H1 (cell line): Measurements from ENCODE around the gene CADM1. TPM values are rescaled to one million over a fixed set of nuclear protein-coding genes. Genes with fewer than 3 reads are reported as not detected.

Experiments used
- CTCF ChIA-PET: fragments of 300-600 bp; sonication (Branson Sonifier 250); formaldehyde crosslinking; loops from one replicate; lab custom pipeline; 2021; ENCODE audit not compliant: partially characterized antibody; lab: Charles Lee
- POLR2A ChIA-PET: fragments of 300-600 bp; sonication (Branson Sonifier 250); formaldehyde crosslinking; loops from one replicate; lab custom pipeline; 2021; ENCODE audit warnings: inconsistent platforms; ENCODE audit not compliant: partially characterized antibody; lab: Charles Lee
- DNase-seq, 2 experiments: peaks; one replicate each; pipeline versions ENCODE4 v3.0.0 to v3.0.0-alpha.2; 2010 to 2022; ENCODE audit warnings: low spot score in 2 of 2, low read depth in 1 of 2, mixed read lengths in 1 of 2
- FAIRE-seq: peaks from 2 replicates; lab custom pipeline; 2011; peaks lifted over from hg19 to GRCh38; lab: Jason Lieb, UNC
- H2AFZ ChIP-seq: 2 replicates; pipeline ENCODE4 v1.8.1; 2012; ENCODE audit warnings: low read length, inconsistent platforms
- H2AK5ac ChIP-seq: 2 replicates; pipeline ENCODE4 v1.6.1; 2013; ENCODE audit warnings: low read depth, low read length
- H2BK120ac ChIP-seq: replicated peaks from 2 replicates; pipeline ENCODE3; 2013; ENCODE audit warnings: low read depth, low read length, inconsistent platforms
- H2BK12ac ChIP-seq: 2 replicates; pipeline ENCODE4 v1.6.1; 2013; ENCODE audit warnings: low read depth, low read length
- H2BK15ac ChIP-seq: 2 replicates; pipeline ENCODE4 v1.6.1; 2013; ENCODE audit warnings: low read length
- H2BK20ac ChIP-seq: 2 replicates; pipeline ENCODE4 v1.6.1; 2013; ENCODE audit warnings: low read length
- H2BK5ac ChIP-seq: 2 replicates; pipeline ENCODE4 v1.6.1; 2013; ENCODE audit warnings: low read depth, low read length
- H3K14ac ChIP-seq: 2 replicates; pipeline ENCODE4 v1.6.1; 2013; ENCODE audit warnings: inconsistent platforms; ENCODE audit not compliant: insufficient read length
- H3K18ac ChIP-seq: 2 replicates; pipeline ENCODE4 v1.6.1; 2013; ENCODE audit warnings: low read length; ENCODE audit errors: extremely low read depth
- H3K23ac ChIP-seq: 2 replicates; pipeline ENCODE4 v1.6.1; 2013; ENCODE audit warnings: inconsistent platforms; ENCODE audit not compliant: insufficient read length
- H3K23me2 ChIP-seq: 2 replicates; pipeline ENCODE4 v1.6.1; 2013; ENCODE audit warnings: low read depth, low read length
- H3K27ac ChIP-seq: 2 replicates; pipeline ENCODE4 v1.6.1; 2011; ENCODE audit warnings: low read depth, low read length, inconsistent platforms
- H3K27me3 ChIP-seq, 4 experiments: replicated peaks in 1 of 4; 1 replicate in 1 of 4; 2 replicates in 3 of 4; pipeline versions ENCODE4 v1.6.1 to v1.8.1; 2011 to 2013; ENCODE audit warnings: low read length in 3 of 4, mild to moderate bottlenecking in 3 of 4, inconsistent platforms in 2 of 4, mixed read lengths in 2 of 4, moderate library complexity in 1 of 4; ENCODE audit not compliant: control insufficient read depth in 3 of 4, insufficient read depth in 3 of 4; ENCODE audit errors: extremely low read depth in 1 of 4
- H3K36me3 ChIP-seq, 4 experiments: 2 replicates each; pipeline versions ENCODE4 v1.6.1 to v1.8.1; 2011 to 2013; ENCODE audit warnings: mild to moderate bottlenecking in 4 of 4, low read length in 3 of 4, moderate library complexity in 2 of 4, control low read depth in 1 of 4, inconsistent platforms in 1 of 4; ENCODE audit not compliant: insufficient read depth in 4 of 4, control insufficient read depth in 2 of 4
- H3K4ac ChIP-seq: replicated peaks from 2 replicates; pipeline ENCODE3; 2013; ENCODE audit warnings: low read length, low read depth, mixed read lengths, inconsistent platforms; ENCODE audit not compliant: insufficient read length
- H3K4me1 ChIP-seq, 4 experiments: replicated peaks in 1 of 4; 1 replicate in 1 of 4; 2 replicates in 3 of 4; pipeline versions ENCODE4 v1.6.1 to v1.8.1; 2011 to 2013; ENCODE audit warnings: low read length in 3 of 4, inconsistent platforms in 2 of 4, mixed read lengths in 1 of 4; ENCODE audit not compliant: insufficient read depth in 4 of 4, control insufficient read depth in 3 of 4
- H3K4me2 ChIP-seq, 2 experiments: 2 replicates each; pipeline versions ENCODE4 v1.6.1 to v1.8.1; 2011 to 2013; ENCODE audit warnings: low read depth in 2 of 2, low read length in 2 of 2, control low read depth in 1 of 2, inconsistent platforms in 1 of 2, mild to moderate bottlenecking in 1 of 2; ENCODE audit not compliant: insufficient read depth in 1 of 2
- H3K4me3 ChIP-seq, 4 experiments: fragments of 200-600, 300-600 bp in 1 of 4; sonication (generic), shearing (Covaris generic), sonication (Bioruptor Twin) in 1 of 4; 2 replicates each; pipeline versions ENCODE4 v1.5.1 to v1.8.1; 2011 to 2016; ENCODE audit warnings: low read length in 4 of 4, low read depth in 3 of 4, control low read depth in 2 of 4, inconsistent platforms in 2 of 4, mild to moderate bottlenecking in 2 of 4, mixed read lengths in 1 of 4, moderate library complexity in 1 of 4; ENCODE audit not compliant: insufficient read depth in 2 of 4; ENCODE audit errors: extremely low read depth in 1 of 4
- H3K56ac ChIP-seq: replicated peaks from 2 replicates; pipeline ENCODE3; 2013; ENCODE audit warnings: low read depth, mild to moderate bottlenecking, mixed read lengths, low read length, inconsistent platforms; ENCODE audit not compliant: insufficient read length
- H3K79me1 ChIP-seq: 2 replicates; pipeline ENCODE4 v1.6.1; 2013; ENCODE audit warnings: low read depth, low read length, control low read depth
- H3K79me2 ChIP-seq, 2 experiments: 2 replicates each; pipeline versions ENCODE4 v1.6.1 to v1.8.1; 2012 to 2013; ENCODE audit warnings: low read length in 2 of 2, mild to moderate bottlenecking in 2 of 2, inconsistent platforms in 1 of 2; ENCODE audit not compliant: insufficient read depth in 2 of 2, control insufficient read depth in 1 of 2
- H3K9ac ChIP-seq, 4 experiments: replicated peaks in 1 of 4; 1 replicate in 1 of 4; 2 replicates in 3 of 4; pipeline versions ENCODE4 v1.6.1 to v1.8.1; 2011 to 2013; ENCODE audit warnings: low read depth in 3 of 4, low read length in 3 of 4, control low read depth in 2 of 4, mild to moderate bottlenecking in 2 of 4, moderate library complexity in 2 of 4, inconsistent platforms in 1 of 4; ENCODE audit errors: extremely low read depth in 1 of 4
- H3K9me3 ChIP-seq, 2 experiments: 2 replicates each; pipeline versions ENCODE4 v1.6.1 to v1.8.1; 2012 to 2013; ENCODE audit warnings: mild to moderate bottlenecking in 2 of 2, moderate library complexity in 2 of 2, control low read depth in 1 of 2, inconsistent platforms in 1 of 2, low read depth in 1 of 2, low read length in 1 of 2, mixed read lengths in 1 of 2; ENCODE audit not compliant: insufficient read depth in 2 of 2
- H4K20me1 ChIP-seq, 2 experiments: replicated peaks in 1 of 2; 2 replicates each; pipeline versions ENCODE3 to v1.8.1; 2011 to 2013; ENCODE audit warnings: inconsistent platforms in 2 of 2, low read length in 2 of 2, mild to moderate bottlenecking in 1 of 2; ENCODE audit not compliant: insufficient read depth in 2 of 2, control insufficient read depth in 1 of 2
- H4K5ac ChIP-seq: 2 replicates; pipeline ENCODE4 v1.6.1; 2013; ENCODE audit warnings: low read length, low read depth, mixed read lengths, inconsistent platforms; ENCODE audit not compliant: insufficient read length
- H4K8ac ChIP-seq: 2 replicates; pipeline ENCODE4 v1.8.0; 2013; ENCODE audit warnings: mild to moderate bottlenecking, moderate library complexity, low read length, inconsistent platforms; ENCODE audit not compliant: insufficient read depth; ENCODE audit errors: extremely low read depth
- H4K91ac ChIP-seq: replicated peaks from 2 replicates; pipeline ENCODE3; 2013; ENCODE audit warnings: low read length, mixed read lengths, inconsistent platforms; ENCODE audit not compliant: insufficient read length
- BACH1 ChIP-seq: IDR thresholded peaks from 2 replicates; pipeline ENCODE4 v1.6.1; 2012; ENCODE audit warnings: low read length, improper control_type of control experiment
- CBX8 ChIP-seq: fragments of 300-800, 300-1000 bp; sonication (generic); IDR thresholded peaks from 2 replicates; pipeline ENCODE4 v1.7.1; 2016; ENCODE audit warnings: low read depth, low read length, borderline replicate concordance
- CEBPB ChIP-seq: IDR thresholded peaks from 2 replicates; pipeline ENCODE4 v1.6.1; 2012; ENCODE audit warnings: low read depth, low read length
- HDAC2 ChIP-seq, 2 experiments: fragments of 300-600 bp in 1 of 2; sonication (generic) in 1 of 2; IDR thresholded peaks; 2 replicates each; pipeline ENCODE4 v1.6.1; 2011 to 2012; ENCODE audit warnings: low read depth in 2 of 2, low read length in 2 of 2, mild to moderate bottlenecking in 2 of 2, moderate library complexity in 2 of 2, borderline replicate concordance in 1 of 2, inconsistent platforms in 1 of 2
- HDAC6 ChIP-seq: IDR thresholded peaks from one replicate; pipeline ENCODE4 v1.7.1; 2012; ENCODE audit warnings: low read depth, mild to moderate bottlenecking, inconsistent platforms, low read length, moderate library complexity
- JUND ChIP-seq: IDR thresholded peaks from 2 replicates; pipeline ENCODE4 v1.6.1; 2011; ENCODE audit warnings: mild to moderate bottlenecking, improper control_type of control experiment, low read length
- KDM1A ChIP-seq: fragments of 200-600, 300-600 bp; sonication (generic); IDR thresholded peaks from 2 replicates; pipeline ENCODE4 v1.7.1; 2016; ENCODE audit warnings: mild to moderate bottlenecking, low read length, borderline replicate concordance
- MAX ChIP-seq: IDR thresholded peaks from 2 replicates; pipeline ENCODE4 v1.6.1; 2012; ENCODE audit warnings: inconsistent platforms
- POLR2A ChIP-seq, 2 experiments: IDR thresholded peaks; 1 replicate in 1 of 2; 2 replicates in 1 of 2; pipeline ENCODE4 v1.6.1; 2011; ENCODE audit warnings: low read depth in 2 of 2, low read length in 2 of 2, mild to moderate bottlenecking in 2 of 2; ENCODE audit errors: control extremely low read depth in 1 of 2
- POLR2AphosphoS5 ChIP-seq: IDR thresholded peaks from 2 replicates; pipeline ENCODE4 v1.6.1; 2011; ENCODE audit warnings: low read depth, low read length
- SIN3A ChIP-seq, 2 experiments: IDR thresholded peaks in 1 of 2; conservative IDR thresholded peaks in 1 of 2; 2 replicates each; pipeline ENCODE4 v1.6.1; 2011 to 2012; ENCODE audit warnings: low read length in 2 of 2, improper control_type of control experiment in 1 of 2, low read depth in 1 of 2, mild to moderate bottlenecking in 1 of 2
- SIX5 ChIP-seq: IDR thresholded peaks from 2 replicates; pipeline ENCODE4 v1.6.1; 2011; ENCODE audit warnings: mild to moderate bottlenecking, low read depth, low read length
- SUZ12 ChIP-seq: fragments of 200-600 bp; sonication (generic); IDR thresholded peaks from 2 replicates; pipeline ENCODE4 v1.6.1; 2012; ENCODE audit warnings: mild to moderate bottlenecking, inconsistent platforms, low read length, moderate library complexity, mixed read lengths
- TAF7 ChIP-seq: optimal IDR thresholded peaks from 2 replicates; pipeline ENCODE3; 2011; ENCODE audit warnings: low read depth, mild to moderate bottlenecking, inconsistent platforms, low read length, moderate library complexity, borderline replicate concordance
- TEAD4 ChIP-seq: IDR thresholded peaks from 2 replicates; pipeline ENCODE4 v1.6.1; 2012; ENCODE audit warnings: low read depth, low read length, inconsistent platforms, mixed read lengths
- YY1 ChIP-seq: IDR thresholded peaks from 2 replicates; pipeline ENCODE4 v1.6.1; 2011; ENCODE audit warnings: low read depth, mild to moderate bottlenecking, low read length
- WGBS, 2 experiments: shearing (Covaris generic) in 1 of 2; methylation state at CpG; one replicate each; pipeline versions ENCODE4 v1.1.6 to v1.1.7; 2013 to 2015; ENCODE audit warnings: low lambda C conversion rate in 2 of 2, mixed read lengths in 2 of 2, inconsistent platforms in 1 of 2, low coverage in 1 of 2, missing lambda C conversion rate in 1 of 2; ENCODE audit not compliant: insufficient replicate concordance in 2 of 2, insufficient coverage in 1 of 2, insufficient read length in 1 of 2; ENCODE audit errors: extremely low coverage in 1 of 2, missing lambda C conversion rate in 1 of 2; 5-methylcytosine and 5-hydroxymethylcytosine counted together
- polyA plus RNA-seq, 7 experiments: library from polyadenylated mRNA; depleted of rRNA in 3 of 7; stranded (reverse) in 5 of 7; unstranded in 2 of 7; fragments of >200 nt in 5 of 7; fragments of 200-250 nt in 2 of 7; gene quantifications; 1 replicate in 5 of 7; 2 replicates in 1 of 7; 4 replicates in 1 of 7; pipeline versions ENCODE4 v1.2.1 to v1.2.3, GENCODE V29; 2011 to 2013; ENCODE audit warnings: missing spikeins in 2 of 7, mixed read lengths in 2 of 7
- total RNA-seq: library from RNA; stranded (reverse); fragmentation: NEBNext Ultra II Directional; extraction: Animal tissue kit (Norgen Biotek cat#: 25700); gene quantifications from 2 replicates; pipeline ENCODE4 v1.2.1, GENCODE V29; 2021

The CADM1 gene
- total and polyA plus RNA-seq, 2 of the 8 experiments (the other 6 are each of a cell fraction or from before 2014, with no cell fraction given) = 8.3 to 25.3 TPM

DNA sequence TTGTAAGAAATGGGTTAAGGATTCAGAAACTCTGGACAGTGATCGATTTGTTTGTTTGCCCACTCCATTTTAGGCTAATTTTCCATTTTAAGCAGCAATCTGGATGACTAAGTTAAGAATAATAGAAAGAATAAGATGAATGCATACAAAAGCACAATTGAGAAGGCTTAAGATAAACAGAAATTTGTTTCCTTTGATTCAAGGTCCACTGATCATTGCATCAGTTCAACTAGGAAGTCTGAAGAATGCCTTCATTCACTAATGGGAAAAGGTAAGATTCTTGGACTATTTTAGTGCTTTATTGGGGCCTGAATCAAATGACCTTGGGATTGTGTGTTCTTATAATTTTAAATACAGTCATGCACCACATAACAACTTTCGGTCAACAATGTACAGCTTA is 140.8 kb downstream of the CADM1 start:
- 93% methylated on average over 2 of the region's 2 CpGs; no CpG with 5 or more reads in 1 of the 2 experiments for WGBS, 2 experiments
- H2BK12ac ChIP-seq = no peak overlapping the region
- no peaks in the 10 kb centered on the region for H3K79me2 ChIP-seq
- no peak overlapping the region for H3K4ac ChIP-seq
- peaks cover 0 to 5% (median 0%) of the 10 kb centered on the region in 4 experiments; a peak in 2 of 7 replicates for H3K4me1 ChIP-seq
- no peaks in the 10 kb centered on the region for H3K9me3 ChIP-seq
- H4K91ac ChIP-seq = no peak overlapping the region
- H3K23ac ChIP-seq = no peak overlapping the region
- no peak overlapping the region for H3K27ac ChIP-seq
- FAIRE-seq = no peak
- no peaks in the 10 kb centered on the region for H3K23me2 ChIP-seq
- no peak overlapping the region for H3K56ac ChIP-seq
- H3K79me1 ChIP-seq = no peaks in the 10 kb centered on the region
- no peak overlapping the region for H3K4me3 ChIP-seq
- no peak overlapping the region for H2BK120ac ChIP-seq
- H3K4me2 ChIP-seq = no peak overlapping the region
- ChIA-PET CTCF (interaction anchor here (0.7 kb wide), 1 partner anchor 110 kb away, joined by 4 read pairs; no protein-coding TSS in a partner anchor), POLR2A (no interaction called here)
- H3K9ac ChIP-seq = no peak overlapping the region
- H4K5ac ChIP-seq = no peak overlapping the region
- no peaks in the 10 kb centered on the region for H4K20me1 ChIP-seq
- H4K8ac ChIP-seq = no peak overlapping the region
- H3K14ac ChIP-seq = no peak overlapping the region
- no peak for DNase-seq
- no peaks in the 10 kb centered on the region for H3K36me3 ChIP-seq
- H3K27me3 ChIP-seq = no peaks in the 10 kb centered on the region
- H2BK5ac ChIP-seq = no peak overlapping the region
- no peak overlapping the region for H2BK15ac ChIP-seq
- no peak overlapping the region for H2BK20ac ChIP-seq
- no peak overlapping the region for H3K18ac ChIP-seq
- no peak overlapping the region for H2AK5ac ChIP-seq
- no peak overlapping the region for H2AFZ ChIP-seq
- no peak for TF ChIP-seq BACH1
- no peak for TF ChIP-seq JUND
- TF ChIP-seq MAX = no peak
- TF ChIP-seq HDAC6 = no peak
- TF ChIP-seq HDAC2 (IDR thresholded peaks at IDR 0.05; ENCODE audit: borderline replicate concordance in 1 of 2, low read depth in 2 of 2, low read length in 2 of 2) = no peak
- no peak for TF ChIP-seq POLR2AphosphoS5
- TF ChIP-seq CEBPB = no peak
- TF ChIP-seq SIN3A (conservative IDR thresholded peaks at IDR 0.05 in 1 of 2, IDR thresholded peaks at IDR 0.05 in 1 of 2; ENCODE audit: low read depth in 1 of 2, low read length in 2 of 2) = no peak
- TF ChIP-seq TAF7 = no peak
- TF ChIP-seq SUZ12 = no peak
- no peak for TF ChIP-seq SIX5
- TF ChIP-seq KDM1A = no peak
- no peak for TF ChIP-seq POLR2A (IDR thresholded peaks at IDR 0.05; ENCODE audit: control extremely low read depth in 1 of 2, low read depth in 2 of 2, low read length in 2 of 2)
- no peak for TF ChIP-seq TEAD4
- no peak for TF ChIP-seq CBX8
- no peak for TF ChIP-seq YY1
